ENCODE data around the gene LCNL1. TPM values are rescaled to one million over a fixed set of nuclear protein-coding genes. Genes with fewer than 3 reads are reported as not detected.

The LCNL1 gene
- total RNA-seq, 1 donor from 2014 or later: 2.0 TPM

DNA sequence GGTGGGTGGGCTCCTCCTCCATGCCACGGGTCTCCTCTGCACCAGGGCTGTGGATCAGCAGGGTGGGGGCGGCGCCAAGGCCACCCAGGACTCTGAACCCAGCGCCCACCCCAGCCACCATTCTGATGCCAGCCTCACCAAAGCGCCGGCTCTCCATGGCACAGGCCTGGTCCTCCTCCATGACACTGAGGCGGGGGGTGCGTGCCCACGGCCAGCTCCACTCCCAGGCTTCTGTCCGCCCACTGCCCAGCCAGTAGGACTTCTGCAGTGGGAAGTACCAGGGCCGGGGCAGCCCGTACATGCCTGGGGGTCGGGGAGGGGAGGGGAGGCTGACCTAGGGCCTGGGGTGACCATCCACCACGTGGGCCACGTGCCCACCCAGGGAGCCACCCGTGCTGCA is 33.6 kb downstream of the LCNL1 start:
- TF ChIP-seq POLR2A (IDR thresholded peaks at IDR 0.05) (no peak), CTCF (IDR thresholded peaks at IDR 0.05) (no peak), POLR2AphosphoS5 (IDR thresholded peaks at IDR 0.05; ENCODE audit: insufficient read depth in 1 of 2, low read depth in 1 of 2) (no peak)
- DNase-seq (ENCODE audit: extremely low spot score in 2 of 2): no peak
- no peak overlapping the region for H3K4me3 ChIP-seq
- H3K27ac ChIP-seq: no peak overlapping the region
- no peaks in the 10 kb centered on the region for H3K9me3 ChIP-seq
- no peaks in the 10 kb centered on the region for H3K4me1 ChIP-seq
- intact Hi-C loops (cut with DNase I): no loop called here
- no peaks in the 10 kb centered on the region for H3K27me3 ChIP-seq
- H3K36me3 ChIP-seq: peaks cover 0 to 20% of the 10 kb centered on the region in 2 donors

DNA sequence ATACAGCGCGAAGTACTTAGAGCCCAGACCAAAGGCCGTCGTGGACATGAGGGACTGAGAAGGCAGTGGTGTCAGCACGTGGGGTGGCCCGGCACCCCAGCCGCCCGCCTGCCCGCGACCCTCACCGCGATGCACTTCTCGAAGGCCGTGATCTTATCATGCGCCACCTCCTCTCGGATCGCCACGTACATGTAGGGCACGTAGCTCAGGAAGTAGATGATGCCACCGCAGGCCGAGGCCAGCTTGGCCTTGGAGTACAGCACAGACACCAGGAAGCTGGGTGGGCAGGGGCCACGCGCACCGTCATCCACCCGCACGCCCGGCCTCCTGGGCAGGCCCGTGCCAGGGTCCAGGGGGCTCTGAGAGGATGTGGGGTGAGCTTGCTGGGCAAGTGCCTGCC is 34.3 kb downstream of the LCNL1 start:
- Histone ChIP-seq H3K27ac (no peak overlapping the region), H3K4me1 (no peaks in the 10 kb centered on the region), H3K9me3 (no peaks in the 10 kb centered on the region), H3K4me3 (no peak overlapping the region), H3K27me3 (no peaks in the 10 kb centered on the region), H3K36me3 (peaks cover 0 to 20% of the 10 kb centered on the region in 2 donors)
- TF ChIP-seq CTCF (IDR thresholded peaks at IDR 0.05): no peak
- no peak for TF ChIP-seq POLR2AphosphoS5 (IDR thresholded peaks at IDR 0.05; ENCODE audit: insufficient read depth in 1 of 2, low read depth in 1 of 2)
- no peak for TF ChIP-seq POLR2A (IDR thresholded peaks at IDR 0.05)
- no peak for DNase-seq (ENCODE audit: extremely low spot score in 2 of 2)
- intact Hi-C loops (cut with DNase I): no loop called here

- Histone ChIP-seq H3K4me3 (no peak overlapping the region), H3K27me3 (no peaks in the 10 kb centered on the region), H3K9me3 (no peaks in the 10 kb centered on the region), H3K36me3 (peaks cover 0 to 20% of the 10 kb centered on the region in 2 donors), H3K27ac (no peak overlapping the region), H3K4me1 (no peaks in the 10 kb centered on the region)
- TF ChIP-seq CTCF (IDR thresholded peaks at IDR 0.05): no peak
- TF ChIP-seq POLR2A (IDR thresholded peaks at IDR 0.05): no peak
- no peak for TF ChIP-seq POLR2AphosphoS5 (IDR thresholded peaks at IDR 0.05; ENCODE audit: insufficient read depth in 1 of 2, low read depth in 1 of 2)
- intact Hi-C loops (cut with DNase I): no loop called here
- DNase-seq (ENCODE audit: extremely low spot score in 2 of 2): no peak
Measured at GRCh38 chr9:137017791-137018497, 35.2 kb downstream of the LCNL1 start.

DNA sequence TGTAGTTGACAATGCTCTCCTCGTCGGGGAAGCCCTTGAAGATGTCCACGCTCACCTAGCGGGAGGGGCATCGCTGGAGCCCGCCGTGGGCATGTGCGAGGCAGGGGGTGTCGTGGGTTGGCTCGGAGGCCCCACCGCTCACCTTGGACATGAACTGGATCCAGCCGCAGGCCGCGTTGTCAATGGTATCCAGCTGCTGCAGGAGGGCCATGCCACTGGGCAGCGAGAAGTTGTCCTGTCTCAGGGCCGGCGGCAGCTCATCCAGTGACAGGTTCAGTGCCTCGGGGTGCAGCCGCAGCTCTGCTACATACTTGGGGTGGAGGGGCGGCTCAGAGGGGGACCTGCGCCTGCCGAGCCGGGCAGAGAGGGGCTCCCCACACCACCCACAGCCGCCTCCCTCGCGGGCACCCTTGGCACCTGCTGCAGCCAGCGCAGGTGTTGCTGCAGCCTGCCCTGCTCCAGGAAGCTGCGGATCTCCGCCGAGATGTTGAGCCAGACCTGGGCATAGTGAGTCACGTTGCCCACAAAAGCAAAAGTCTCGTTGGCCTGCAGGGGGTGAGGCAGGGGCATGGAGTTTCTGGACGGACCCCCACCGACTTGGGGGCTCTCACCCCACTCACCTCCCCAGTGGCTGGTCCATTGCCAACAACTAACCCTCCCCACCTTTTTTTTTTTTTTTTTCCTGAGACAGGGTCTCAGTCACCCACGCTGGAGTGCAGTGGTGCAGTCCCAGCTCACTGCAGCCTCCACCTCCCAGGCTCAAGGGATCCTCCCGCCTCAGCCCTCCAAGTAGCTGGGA is 36.2 kb downstream of the LCNL1 start:
- DNase-seq (ENCODE audit: extremely low spot score in 2 of 2): no peak
- no peaks in the 10 kb centered on the region for H3K27me3 ChIP-seq
- H3K4me1 ChIP-seq: no peaks in the 10 kb centered on the region
- no peak for TF ChIP-seq POLR2AphosphoS5 (IDR thresholded peaks at IDR 0.05; ENCODE audit: insufficient read depth in 1 of 2, low read depth in 1 of 2)
- no peak for TF ChIP-seq POLR2A (IDR thresholded peaks at IDR 0.05)
- no peak for TF ChIP-seq CTCF (IDR thresholded peaks at IDR 0.05)
- intact Hi-C loops (cut with DNase I): no loop called here
- no peaks in the 10 kb centered on the region for H3K9me3 ChIP-seq
- peaks cover 0 to 20% of the 10 kb centered on the region in 2 donors for H3K36me3 ChIP-seq
- H3K4me3 ChIP-seq: no peak overlapping the region
- no peak overlapping the region for H3K27ac ChIP-seq

All from vagina (tissue), 2 donors.